Stimulated activated CD8-positive, alpha-beta memory T cell treated with anti-CD3 and anti-CD28 coated beads, Interleukin-7, amount 100 ng/mL, for 24 hours (primary cell): ENCODE data around the gene ITM2C.
A peak's percentile ranks its signal among the peaks of the same experiment; 100 is the strongest.

Experiments
- DNase-seq: peaks from one replicate; pipeline ENCODE4 v3.0.0-alpha.2; 2020; ENCODE audit warnings: low read depth

Gene ITM2C, protein sequence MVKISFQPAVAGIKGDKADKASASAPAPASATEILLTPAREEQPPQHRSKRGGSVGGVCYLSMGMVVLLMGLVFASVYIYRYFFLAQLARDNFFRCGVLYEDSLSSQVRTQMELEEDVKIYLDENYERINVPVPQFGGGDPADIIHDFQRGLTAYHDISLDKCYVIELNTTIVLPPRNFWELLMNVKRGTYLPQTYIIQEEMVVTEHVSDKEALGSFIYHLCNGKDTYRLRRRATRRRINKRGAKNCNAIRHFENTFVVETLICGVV

DNA sequence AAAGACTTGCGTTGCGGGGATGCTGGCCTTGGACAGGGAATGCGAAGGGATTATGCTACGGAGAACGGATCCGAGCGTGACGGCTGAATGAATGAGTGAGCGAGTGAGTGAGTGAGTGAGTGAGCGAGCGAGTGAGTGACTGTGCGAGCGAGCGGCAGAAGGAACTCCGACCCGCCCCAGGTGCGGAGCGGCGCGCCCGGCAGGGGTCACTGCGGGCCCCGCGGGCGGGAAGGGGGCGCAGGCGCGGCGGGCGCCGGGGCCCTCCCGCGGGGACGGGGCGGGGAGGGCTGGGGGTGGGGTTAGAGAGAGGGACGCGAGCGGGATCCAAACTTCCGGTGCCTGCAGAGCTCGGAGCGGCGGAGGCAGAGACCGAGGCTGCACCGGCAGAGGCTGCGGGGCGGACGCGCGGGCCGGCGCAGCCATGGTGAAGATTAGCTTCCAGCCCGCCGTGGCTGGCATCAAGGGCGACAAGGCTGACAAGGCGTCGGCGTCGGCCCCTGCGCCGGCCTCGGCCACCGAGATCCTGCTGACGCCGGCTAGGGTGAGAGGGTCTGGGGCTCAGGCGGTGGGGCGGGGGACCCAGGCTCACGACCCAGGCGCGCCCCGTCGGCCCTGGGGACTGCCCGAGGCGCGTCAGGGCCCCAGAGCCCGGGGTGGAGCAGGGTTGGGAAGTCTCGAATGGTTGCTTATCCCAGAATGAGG, at the start of gene ITM2C:
ITM2C (plus strand) TSS at position 338 of the 702 bp plus-strand sequence; CDS start at position 422, 84 bp downstream.
- peak; percentile 51 for DNase-seq

DNA sequence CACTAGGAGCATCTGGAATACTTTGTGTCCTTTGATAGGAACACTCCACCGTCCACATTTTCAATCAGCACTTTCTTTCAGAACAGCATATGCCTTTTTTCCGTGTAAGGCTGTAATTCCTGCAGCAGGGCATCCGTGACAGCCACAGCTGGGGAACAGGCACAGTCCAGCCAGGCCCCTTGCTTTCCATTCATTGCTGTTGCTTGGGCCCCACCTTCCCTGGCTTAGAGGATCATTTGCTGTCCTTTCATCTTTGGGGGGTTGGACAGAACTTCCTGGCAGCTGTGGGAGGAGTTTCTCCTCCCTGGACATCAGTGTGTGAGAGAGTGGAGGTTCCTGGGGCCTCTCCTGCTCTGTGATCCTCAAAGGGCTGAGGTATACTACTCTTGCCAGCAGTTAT, 49.7 kb upstream of the ITM2C start:
- DNase-seq, result no peak

DNA sequence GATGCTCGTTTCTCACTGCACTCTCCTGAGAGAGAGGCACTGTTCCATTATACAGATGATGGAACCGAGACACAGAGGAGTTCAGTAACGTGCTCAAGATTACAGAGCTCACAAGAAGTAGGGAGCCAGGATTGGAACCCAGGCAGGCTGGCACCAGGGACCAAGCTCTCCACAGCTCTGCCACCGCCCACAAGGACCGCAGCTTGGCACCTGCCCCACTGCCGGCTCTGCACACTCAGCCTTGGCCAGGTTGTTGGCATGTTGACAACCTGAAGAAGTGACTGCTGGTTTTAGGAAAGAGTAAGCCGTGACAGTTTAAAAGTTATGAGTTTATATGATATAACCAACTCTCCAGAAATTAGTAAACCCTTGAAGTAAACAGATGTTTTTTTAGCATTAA, 48.0 kb upstream of the ITM2C start:
- no peak for DNase-seq

- DNase-seq, result no peak
Measured at GRCh38 chr2:230819433-230819832, 45.3 kb upstream of the ITM2C start.

DNA sequence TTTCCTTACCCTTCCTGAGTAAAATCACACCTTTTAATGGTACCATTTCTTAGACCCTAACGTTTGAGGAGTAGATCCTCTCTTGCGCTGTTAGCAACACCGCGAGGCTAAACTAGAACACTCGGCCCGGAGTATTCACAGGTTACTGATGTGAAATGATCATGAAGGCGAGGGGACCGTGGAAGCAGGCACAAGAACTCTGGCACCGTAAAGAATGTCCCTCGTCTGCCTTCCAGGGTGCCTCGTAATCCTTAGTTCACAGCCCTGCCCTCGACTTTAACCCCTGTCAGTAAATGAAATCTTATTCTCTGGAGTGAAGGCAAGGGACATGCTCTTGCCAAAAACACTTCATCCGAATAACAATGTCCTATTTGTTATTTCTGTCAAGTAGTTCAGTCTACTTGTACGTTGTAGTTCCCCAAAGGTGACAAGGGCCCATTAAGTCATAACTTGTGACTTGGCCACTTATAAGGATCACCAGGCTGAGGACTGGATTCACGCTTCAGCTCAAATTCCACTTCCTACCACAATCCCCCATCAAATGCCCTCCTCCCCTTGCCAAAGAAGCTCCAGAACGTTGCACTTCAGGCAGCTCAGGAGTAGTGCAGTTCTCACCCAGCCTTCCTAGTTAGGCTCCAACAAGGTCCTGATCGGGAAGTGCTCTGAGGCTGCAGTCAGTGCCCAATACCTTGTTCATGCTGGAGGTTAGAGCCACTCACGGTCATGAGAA, 43.3 kb upstream of the ITM2C start:
- DNase-seq, result no peak

DNA sequence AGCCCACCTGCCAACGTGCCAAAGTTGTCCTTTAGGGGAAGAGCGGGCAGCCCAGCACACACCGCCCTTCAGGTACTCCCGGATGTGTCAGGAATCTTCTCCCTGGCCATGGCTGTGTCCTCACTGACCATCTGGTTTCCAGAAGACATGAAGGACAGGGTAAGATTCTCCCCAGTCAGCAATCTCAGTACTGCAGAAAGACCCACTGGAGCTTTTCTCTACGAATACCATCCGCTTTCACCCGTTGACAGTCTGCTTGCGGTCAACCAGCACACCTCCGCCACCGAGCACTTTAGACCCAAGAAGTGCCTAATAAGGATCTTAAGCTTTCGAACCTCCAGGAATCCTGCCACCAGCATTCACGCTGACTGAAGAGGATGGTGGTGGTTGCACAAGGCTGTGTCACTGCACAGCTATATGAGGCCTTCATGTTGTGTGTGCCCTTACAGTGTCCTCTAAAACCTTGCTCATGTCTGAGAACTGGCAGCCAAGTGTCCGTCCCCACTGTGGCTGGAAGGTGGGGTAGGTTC, 42.7 kb upstream of the ITM2C start:
- no peak for DNase-seq

DNA sequence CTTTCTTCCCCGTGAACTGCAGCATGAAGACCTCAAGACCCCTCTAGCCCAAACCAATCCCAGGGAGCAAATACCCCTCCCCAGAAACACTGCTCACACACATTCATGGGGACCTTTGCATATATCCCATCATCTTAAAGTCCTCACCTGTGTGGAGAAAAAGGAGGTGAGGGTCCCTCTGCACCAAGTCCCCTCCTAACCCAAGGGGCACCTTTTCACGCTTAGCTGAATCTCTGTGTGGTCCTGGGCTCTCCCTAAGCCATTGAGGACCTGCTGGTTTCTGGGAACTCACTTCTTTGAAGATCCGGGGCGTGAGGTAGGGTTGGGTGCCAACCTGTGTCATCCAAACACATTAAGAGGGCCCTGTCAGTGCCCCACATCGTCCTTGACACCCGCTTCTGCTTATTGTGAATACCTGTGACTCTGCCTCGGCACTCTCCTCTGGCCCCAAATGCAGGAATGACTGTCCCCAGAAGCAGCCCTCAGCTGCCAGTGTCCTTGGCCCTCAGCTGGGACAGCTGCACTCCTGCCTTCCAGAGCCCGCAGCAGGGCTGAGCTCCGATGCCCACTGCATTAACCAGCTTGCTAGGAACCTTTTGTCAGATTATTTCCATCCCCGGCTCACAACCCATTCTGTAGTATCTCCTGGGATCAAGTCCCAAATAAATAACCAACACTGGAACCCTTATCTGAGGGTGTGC, 41.3 kb upstream of the ITM2C start:
- no peak for DNase-seq

- no peak for DNase-seq
Measured at GRCh38 chr2:230824406-230824978, 40.2 kb upstream of the ITM2C start.

GRCh38 chr2:230825354-230825753, 39.4 kb upstream of the ITM2C start:
- no peak for DNase-seq

DNA sequence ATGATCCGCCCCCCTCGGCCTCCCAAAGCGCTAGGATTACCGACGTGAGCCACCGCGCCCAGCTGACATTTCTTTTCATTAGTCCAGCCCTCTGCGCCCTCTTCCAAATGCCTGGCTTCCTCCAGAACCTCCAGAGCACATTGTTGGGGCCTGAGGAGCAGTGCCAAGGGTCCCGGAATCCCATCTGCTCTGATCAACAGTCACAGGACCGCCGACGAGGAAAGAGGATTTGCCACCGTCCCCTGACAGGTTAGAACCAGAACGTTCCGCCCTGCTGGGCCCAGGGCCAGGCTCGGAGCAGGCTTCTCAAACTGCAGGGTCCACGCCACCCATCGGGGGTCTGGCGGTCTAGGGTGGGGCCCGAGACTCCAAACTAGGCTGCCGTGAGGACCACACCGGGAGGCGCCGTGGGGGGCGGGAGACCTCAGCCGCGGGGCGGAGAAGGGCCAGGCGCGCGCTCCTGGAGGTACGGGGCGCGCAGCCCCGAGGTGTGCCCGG, 36.9 kb upstream of the ITM2C start:
- no peak for DNase-seq

DNA sequence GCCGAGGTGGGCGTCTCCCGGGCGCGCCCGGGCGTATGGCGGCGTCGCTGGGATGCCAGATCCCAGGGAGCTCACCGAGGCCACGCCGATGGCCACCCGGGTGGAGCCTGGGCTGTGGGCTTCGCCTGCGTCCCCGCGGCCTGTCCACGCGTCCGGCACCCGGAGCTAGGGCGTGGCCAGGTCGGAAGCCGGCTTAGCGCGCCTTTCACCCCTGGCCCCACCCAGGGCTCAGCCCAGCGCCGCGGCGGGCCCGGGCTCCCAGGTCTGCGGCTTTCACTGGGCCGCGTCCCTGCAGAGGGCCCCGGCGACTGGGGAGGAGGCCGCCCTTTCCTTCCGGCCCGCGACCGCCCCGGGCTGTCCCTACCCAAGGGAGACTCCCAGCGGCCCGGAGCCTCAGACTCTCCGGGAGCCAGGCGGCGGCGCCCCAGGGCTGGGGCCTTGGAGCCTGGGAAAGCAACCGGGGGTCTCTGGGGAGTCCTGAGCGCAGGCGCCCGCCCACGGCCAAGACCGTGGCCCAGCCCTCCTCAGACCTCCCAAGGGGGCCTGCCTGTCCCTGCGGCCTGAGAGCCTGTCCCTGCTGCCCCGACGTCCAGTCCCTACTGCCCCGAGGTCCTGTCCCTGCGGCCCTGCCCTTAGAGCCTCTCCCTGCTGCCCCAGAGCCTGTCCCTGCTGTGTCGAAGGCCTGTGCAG, 36.3 kb upstream of the ITM2C start:
- no peak for DNase-seq

GRCh38 chr2:230829293-230829692, 35.4 kb upstream of the ITM2C start:
- no peak for DNase-seq

- no peak for DNase-seq
Measured at GRCh38 chr2:230829959-230830358, 34.8 kb upstream of the ITM2C start.

GRCh38 chr2:230830428-230830827, 34.3 kb upstream of the ITM2C start:
- DNase-seq, result no peak

- no peak for DNase-seq
Measured at GRCh38 chr2:230840301-230840700, 24.4 kb upstream of the ITM2C start.

GRCh38 chr2:230842473-230842872, 22.3 kb upstream of the ITM2C start:
- no peak for DNase-seq

DNA sequence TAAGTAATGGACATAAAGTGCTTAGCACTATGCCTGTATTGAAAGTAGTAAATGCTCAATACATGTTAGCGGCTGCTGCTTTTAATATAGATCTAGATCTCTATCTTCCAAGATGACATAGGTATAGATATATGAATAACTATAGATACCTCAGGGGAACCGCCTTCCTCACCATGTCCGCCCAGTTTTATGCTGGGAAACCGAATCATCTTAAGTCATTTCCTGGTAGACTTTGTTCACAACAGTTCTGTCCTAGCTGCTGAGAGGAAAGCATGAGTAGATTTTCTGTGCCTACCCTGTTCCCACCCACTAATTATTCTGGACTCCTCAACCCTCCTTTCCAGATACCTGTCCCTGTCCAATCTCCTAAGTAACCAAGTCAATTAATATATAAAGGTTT, 21.6 kb upstream of the ITM2C start:
- no peak for DNase-seq

- DNase-seq, result no peak
Measured at GRCh38 chr2:230846360-230846759, 18.4 kb upstream of the ITM2C start.

DNA sequence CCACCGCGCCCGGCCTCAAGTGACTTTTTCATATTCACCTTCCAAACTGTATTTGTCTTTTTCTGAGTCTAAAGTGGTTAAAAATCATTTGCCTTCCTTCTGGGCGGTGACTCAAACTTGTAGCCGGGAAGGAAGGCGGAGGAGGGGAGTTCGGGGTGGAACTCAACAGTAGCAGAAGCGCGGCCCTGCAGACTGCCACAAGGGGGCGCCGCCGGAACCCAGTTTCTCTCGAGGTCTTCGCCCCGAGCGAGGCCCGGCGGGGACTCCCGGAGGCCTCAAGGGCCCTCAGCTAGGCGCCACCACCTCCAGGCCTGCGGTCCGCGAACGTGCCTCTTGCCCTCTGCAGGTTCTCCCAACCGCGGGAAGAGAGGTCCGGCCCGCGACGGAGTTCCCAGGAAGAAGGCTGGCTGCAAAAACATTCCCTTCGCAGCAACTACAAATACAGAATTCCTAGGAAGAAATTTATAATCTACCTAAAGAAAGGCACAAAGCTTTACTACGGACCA, 16.8 kb upstream of the ITM2C start:
- peak; percentile 89 for DNase-seq

DNA sequence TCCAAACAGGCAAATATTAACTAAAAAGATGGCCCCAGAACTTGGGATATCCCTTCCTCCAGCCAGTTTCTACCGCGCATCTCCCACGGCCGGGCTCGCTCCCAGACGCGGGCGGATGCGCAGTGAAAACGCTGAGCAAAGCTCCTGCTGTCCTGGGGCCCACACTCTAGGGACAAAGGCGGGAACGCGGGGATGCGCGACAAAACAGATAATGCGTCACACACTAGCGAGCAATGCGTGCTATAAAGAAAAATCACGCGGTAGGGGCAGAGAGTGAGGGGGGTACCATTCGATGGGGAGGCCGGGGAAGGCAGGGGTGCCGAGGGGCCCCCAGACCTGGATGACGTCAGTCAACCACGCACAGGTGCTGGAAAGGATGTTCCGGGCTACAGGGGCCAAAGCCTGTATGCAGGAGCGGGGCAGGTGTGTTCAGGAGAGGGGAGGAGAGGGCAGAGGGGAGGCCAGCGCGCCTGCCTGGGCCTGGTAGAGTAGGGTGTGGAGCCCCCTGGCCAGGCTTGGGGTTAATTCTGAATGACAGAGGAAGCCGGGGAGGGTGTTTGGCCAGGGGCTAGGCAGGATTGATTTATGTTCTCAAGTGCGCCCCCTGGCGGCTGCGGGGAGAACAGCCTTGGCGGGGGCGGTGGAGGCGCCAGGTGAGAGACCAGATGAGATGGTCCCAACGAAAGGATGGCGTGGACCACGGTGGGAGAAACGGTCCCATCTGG, 14.9 kb upstream of the ITM2C start:
- DNase-seq, result peak; percentile 56
